Adrenal gland (tissue), 12 donors: ENCODE measurements around the gene PRKG1. TPM values are rescaled to one million over a fixed set of nuclear protein-coding genes. Genes with fewer than 3 reads are reported as not detected.
"Not testable (repeated sequence)": the region's sequence is repeated elsewhere in the genome, so short reads cannot be mapped to it uniquely, and the experiment has no call there.

ENCODE experiments used
- DNase-seq, 7 donors: peaks; one replicate each; pipeline ENCODE4 v3.0.0-alpha.2; 2019 to 2020
- H3K27ac ChIP-seq, 5 donors: fragments of 200-600 bp; sonication (generic) in 4 of 5; 1 replicate in 3 of 5; 2 replicates in 2 of 5; pipeline versions ENCODE4 v1.5.1 to v1.8.0; 2016 to 2020; ENCODE audit warnings: mild to moderate bottlenecking in 1 of 5
- H3K27me3 ChIP-seq: fragments of 200-600 bp; 2 replicates; pipeline ENCODE4 v1.8.0; 2021
- H3K36me3 ChIP-seq, 2 donors: fragments of 200-600 bp; replicated peaks in 1 of 2; 1 replicate in 1 of 2; 2 replicates in 1 of 2; pipeline versions ENCODE4 v1.5.1 to v1.8.0; 2018 to 2022
- H3K4me1 ChIP-seq, 2 donors: fragments of 200-600 bp; replicated peaks in 1 of 2; 1 replicate in 1 of 2; 2 replicates in 1 of 2; pipeline versions ENCODE4 v1.5.1 to v1.8.0; 2018 to 2021
- H3K4me3 ChIP-seq, 4 donors: fragments of 200-600 bp; sonication (generic) in 3 of 4; one replicate each; pipeline ENCODE4 v1.5.1; 2016 to 2018
- H3K9me3 ChIP-seq, 3 donors: fragments of 200-600 bp; sonication (generic) in 1 of 3; replicated peaks in 1 of 3; 1 replicate in 2 of 3; 2 replicates in 1 of 3; pipeline versions ENCODE4 v1.5.1 to v1.8.0; 2016 to 2021
- POLR2A ChIP-seq, 2 donors: fragments of 450-650 bp; IDR thresholded peaks; one replicate each; pipeline ENCODE4 v1.6.1; 2017; ENCODE audit warnings: antibody characterized with exemption in 2 of 2, mild to moderate bottlenecking in 2 of 2, moderate library complexity in 1 of 2
- WGBS, 4 donors: extraction: QIAGEN DNeasy Blood & Tissue Kit in 2 of 4; methylation state at CpG; one replicate each; pipeline versions ENCODE4 v1.1.5 to v1.1.7; 2013 to 2017; 5-methylcytosine and 5-hydroxymethylcytosine counted together
- intact Hi-C, 2 donors: fragments of 100-400 bp; cut with DNase I; formaldehyde crosslinking; loops; one replicate each; pipeline versions ENCODE4 v1.14.1 to v1.15.0; 2022 to 2023
- polyA plus RNA-seq, 3 donors: library from polyadenylated mRNA; stranded (reverse); fragments of 200-250 nt in 2 of 3; fragments of 350-450 nt in 1 of 3; fragmentation: Illumina TruSeq in 1 of 3; extraction: RNeasy Lipid Tissue Mini Kit (QIAGEN cat#74804) in 1 of 3; gene quantifications; one replicate each; pipeline ENCODE4 v1.2.3, GENCODE V29; 2013 to 2014
- total RNA-seq, 9 donors: library from RNA; depleted of rRNA in 4 of 9; stranded (reverse); fragments of >200 nt in 4 of 9; fragments of 120-200 nt in 1 of 9; fragmentation: NEBNext Ultra II Directional in 1 of 9; extraction: Animal tissue kit (Norgen Biotek cat#: 25700) in 1 of 9; gene quantifications; one replicate each; pipeline versions ENCODE4 v1.1.0 to v1.2.4, GENCODE V29; 2013 to 2023
- TF ChIP-seq, protein P1 (sequence below), 6 experiments: fragments of 450-650 bp in 4 of 6; fragments of 200-600 bp in 2 of 6; sonication (generic) in 1 of 6; IDR thresholded peaks; 1 replicate in 5 of 6; 2 replicates in 1 of 6; pipeline versions ENCODE4 v1.5.1 to v1.8.0; 2016 to 2021; ENCODE audit warnings: antibody characterized with exemption in 6 of 6, mild to moderate bottlenecking in 2 of 6, moderate library complexity in 1 of 6
- donor health status: healthy with polysubstance abuse.
- donor health status: Bipolar disorder and iron deficiency.
- donor health status: DM: yes; HTN: yes; CAD: no.
- donor health status: DM: no; HTN: no; CAD: no.
- donor health status: DM: no; HTN: no; CAD: no.
- donor health status: DM: yes; HTN: yes; CAD: no.

PRKG1 gene
- total and polyA plus RNA-seq, 12 donors = 6.9 to 104 (median 29.7) TPM

- Histone ChIP-seq H3K27me3 (no peaks in the 10 kb centered on the region), H3K36me3 (no peaks in the 10 kb centered on the region), H3K27ac (no peak overlapping the region), H3K4me3 (no peak overlapping the region), H3K9me3 (no peaks in the 10 kb centered on the region), H3K4me1 (peaks cover 0 to 4% of the 10 kb centered on the region in 2 donors)
- intact Hi-C loops = no loop called here
- DNase-seq = no peak
- TF ChIP-seq, protein P1, sequence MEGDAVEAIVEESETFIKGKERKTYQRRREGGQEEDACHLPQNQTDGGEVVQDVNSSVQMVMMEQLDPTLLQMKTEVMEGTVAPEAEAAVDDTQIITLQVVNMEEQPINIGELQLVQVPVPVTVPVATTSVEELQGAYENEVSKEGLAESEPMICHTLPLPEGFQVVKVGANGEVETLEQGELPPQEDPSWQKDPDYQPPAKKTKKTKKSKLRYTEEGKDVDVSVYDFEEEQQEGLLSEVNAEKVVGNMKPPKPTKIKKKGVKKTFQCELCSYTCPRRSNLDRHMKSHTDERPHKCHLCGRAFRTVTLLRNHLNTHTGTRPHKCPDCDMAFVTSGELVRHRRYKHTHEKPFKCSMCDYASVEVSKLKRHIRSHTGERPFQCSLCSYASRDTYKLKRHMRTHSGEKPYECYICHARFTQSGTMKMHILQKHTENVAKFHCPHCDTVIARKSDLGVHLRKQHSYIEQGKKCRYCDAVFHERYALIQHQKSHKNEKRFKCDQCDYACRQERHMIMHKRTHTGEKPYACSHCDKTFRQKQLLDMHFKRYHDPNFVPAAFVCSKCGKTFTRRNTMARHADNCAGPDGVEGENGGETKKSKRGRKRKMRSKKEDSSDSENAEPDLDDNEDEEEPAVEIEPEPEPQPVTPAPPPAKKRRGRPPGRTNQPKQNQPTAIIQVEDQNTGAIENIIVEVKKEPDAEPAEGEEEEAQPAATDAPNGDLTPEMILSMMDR (IDR thresholded peaks at IDR 0.05) = no peak
- TF ChIP-seq POLR2A (IDR thresholded peaks at IDR 0.05) = no peak
- WGBS, 4 donors = 43 to 67% (median 60%) methylated on average over 2 of the region's 2 CpGs
Observed at GRCh38 chr10:51204066-51204465, 129.8 kb downstream of the PRKG1 start.

DNA sequence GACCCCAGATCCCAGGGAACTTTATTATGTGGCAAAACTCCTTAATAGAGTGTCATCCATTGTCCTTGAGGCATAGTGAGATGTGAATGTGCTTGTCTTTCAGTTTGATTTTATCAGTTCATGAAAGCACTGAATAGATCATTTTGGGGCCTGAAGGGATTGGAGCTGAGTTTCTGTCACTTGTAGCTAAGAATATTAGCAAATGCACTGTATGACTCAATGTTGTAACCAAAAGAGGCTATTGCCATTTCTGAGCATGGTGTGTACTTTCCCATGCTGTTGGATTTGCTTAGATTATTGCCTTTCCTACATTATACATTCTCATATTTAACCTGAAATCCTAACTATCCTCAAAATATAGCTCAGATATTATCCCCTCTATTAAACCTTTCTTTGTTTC, 130.4 kb downstream of the PRKG1 start:
- no peak overlapping the region for H3K27ac ChIP-seq
- intact Hi-C loops = no loop called here

GRCh38 chr10:51206500-51206899, 132.2 kb downstream of the PRKG1 start:
- no peak for TF ChIP-seq POLR2A (IDR thresholded peaks at IDR 0.05)
- TF ChIP-seq, protein P1 (IDR thresholded peaks at IDR 0.05) = no peak
- H3K27ac ChIP-seq = no peak overlapping the region
- no peak for DNase-seq
- H3K4me1 ChIP-seq = peaks cover 0 to 8% of the 10 kb centered on the region in 2 donors
- H3K27me3 ChIP-seq = no peaks in the 10 kb centered on the region
- H3K9me3 ChIP-seq = no peaks in the 10 kb centered on the region
- intact Hi-C loops = no loop called here
- no peak overlapping the region for H3K4me3 ChIP-seq
- 73 to 88% (median 77%) methylated on average over 1 of the region's 1 CpG for WGBS, 4 donors
- no peaks in the 10 kb centered on the region for H3K36me3 ChIP-seq

More for the DNA sequence above, 130.4 kb downstream of the PRKG1 start:
- Histone ChIP-seq H3K27me3 (no peaks in the 10 kb centered on the region), H3K9me3 (no peaks in the 10 kb centered on the region), H3K4me3 (no peak overlapping the region), H3K4me1 (peaks cover 0 to 8% of the 10 kb centered on the region in 2 donors), H3K36me3 (no peaks in the 10 kb centered on the region)
- TF ChIP-seq, protein P1 (IDR thresholded peaks at IDR 0.05) = no peak
- TF ChIP-seq POLR2A (IDR thresholded peaks at IDR 0.05) = no peak
- no peak for DNase-seq

DNA sequence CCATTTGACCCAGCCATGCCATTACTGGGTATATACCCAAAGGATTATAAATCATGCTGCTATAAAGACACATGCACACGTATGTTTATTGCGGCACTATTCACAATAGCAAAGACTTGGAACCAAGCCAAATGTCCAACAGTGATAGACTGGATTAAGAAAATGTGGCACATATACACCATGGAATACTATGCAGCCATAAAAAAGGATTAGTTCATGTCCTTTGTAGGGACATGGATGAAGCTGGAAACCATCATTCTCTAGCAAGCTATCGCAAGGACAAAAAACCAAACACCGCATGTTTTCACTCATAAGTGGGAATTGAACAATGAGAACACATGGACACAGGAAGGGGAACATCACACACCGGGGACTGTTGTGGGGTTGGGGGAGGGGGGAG, 138.7 kb downstream of the PRKG1 start:
- intact Hi-C loops = not testable (repeated sequence)

More for the DNA sequence above, 138.7 kb downstream of the PRKG1 start:
- WGBS, 4 donors = 79 to 98% (median 96%) methylated on average over 3 to 5 of the region's 5 CpGs
- peaks cover 8 to 25% of the 10 kb centered on the region in 2 donors for H3K4me1 ChIP-seq
- H3K36me3 ChIP-seq, H3K27me3 ChIP-seq, H3K9me3 ChIP-seq, DNase-seq, H3K4me3 ChIP-seq, H3K27ac ChIP-seq: not testable (repeated sequence)
